ENCODE measurements around the gene ATP13A4.

GRCh38 chr3:193502871-193503270, 51.8 kb downstream of the ATP13A4 start:
- no peak for TF ChIP-seq POLR2AphosphoS5 (IDR thresholded peaks at IDR 0.05; ENCODE audit: low read depth, low read length)
- no peak for TF ChIP-seq POLR2A (IDR thresholded peaks at IDR 0.05; ENCODE audit: low read depth, low read length)
